Muscle layer of duodenum (tissue), 2 donors: ENCODE results near the gene GAP43.
"Not testable (repeated sequence)": the region's sequence is repeated elsewhere in the genome, so short reads cannot be mapped to it uniquely, and the experiment has no call there.

Source experiments
- H3K27ac ChIP-seq: one replicate; pipeline ENCODE4 v1.7.0; 2013; ENCODE audit warnings: mild to moderate bottlenecking, low read length
- H3K27me3 ChIP-seq: one replicate; pipeline ENCODE4 v1.7.0; 2013; ENCODE audit warnings: low read depth, mild to moderate bottlenecking, control low read depth, low read length
- H3K36me3 ChIP-seq, 2 donors: one replicate each; pipeline ENCODE4 v1.7.0; 2013; ENCODE audit warnings: low read length in 2 of 2, control low read depth in 1 of 2, mild to moderate bottlenecking in 1 of 2; ENCODE audit not compliant: insufficient read depth in 2 of 2, control insufficient read depth in 1 of 2
- H3K4me1 ChIP-seq, 2 donors: one replicate each; pipeline ENCODE4 v1.7.0; 2013; ENCODE audit warnings: low read length in 2 of 2, mild to moderate bottlenecking in 2 of 2, control low read depth in 1 of 2, moderate library complexity in 1 of 2; ENCODE audit not compliant: insufficient read depth in 2 of 2, control insufficient read depth in 1 of 2
- H3K4me3 ChIP-seq, 2 donors: one replicate each; pipeline ENCODE4 v1.7.0; 2013; ENCODE audit warnings: low read length in 2 of 2, low read depth in 1 of 2, mild to moderate bottlenecking in 1 of 2
- H3K9me3 ChIP-seq, 2 donors: one replicate each; pipeline ENCODE4 v1.7.0; 2013; ENCODE audit warnings: low read length in 2 of 2, control low read depth in 1 of 2, mild to moderate bottlenecking in 1 of 2; ENCODE audit not compliant: control insufficient read depth in 1 of 2
- donor health status: healthy.

The GAP43 gene

DNA sequence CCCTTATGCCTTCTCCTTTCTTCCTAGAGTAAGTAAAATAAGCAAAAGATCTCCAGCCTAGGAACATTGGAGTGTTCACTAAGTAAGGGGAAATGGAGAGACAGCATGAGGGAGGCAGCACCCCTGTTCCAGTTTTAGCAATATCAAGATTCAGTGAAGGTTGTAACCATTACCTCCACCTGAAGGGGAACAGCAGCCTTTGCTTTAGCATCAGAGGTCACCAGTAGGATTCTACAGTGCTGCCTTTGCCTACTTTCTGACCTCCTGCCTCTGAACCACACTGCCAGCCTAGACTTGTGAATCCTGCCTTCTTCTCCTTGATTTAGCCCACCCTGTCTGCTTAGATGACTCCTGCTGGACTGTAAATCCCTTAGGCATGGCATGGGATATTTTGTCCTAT lies 104.7 kb downstream of the GAP43 start:
- H3K4me1 ChIP-seq = no peaks in the 10 kb centered on the region
- H3K27me3 ChIP-seq = no peaks in the 10 kb centered on the region
- no peak overlapping the region for H3K4me3 ChIP-seq

GRCh38 chr3:115736341-115736740 lies 113.0 kb downstream of the GAP43 start:
- not testable (repeated sequence) for H3K36me3 ChIP-seq, H3K9me3 ChIP-seq, H3K27ac ChIP-seq, H3K4me1 ChIP-seq, H3K27me3 ChIP-seq, H3K4me3 ChIP-seq

More for the DNA sequence above, 104.7 kb downstream of the GAP43 start:
- no peak overlapping the region for H3K27ac ChIP-seq
- H3K9me3 ChIP-seq = peaks cover 0 to 2% of the 10 kb centered on the region in 2 donors
- H3K36me3 ChIP-seq = no peaks in the 10 kb centered on the region

DNA sequence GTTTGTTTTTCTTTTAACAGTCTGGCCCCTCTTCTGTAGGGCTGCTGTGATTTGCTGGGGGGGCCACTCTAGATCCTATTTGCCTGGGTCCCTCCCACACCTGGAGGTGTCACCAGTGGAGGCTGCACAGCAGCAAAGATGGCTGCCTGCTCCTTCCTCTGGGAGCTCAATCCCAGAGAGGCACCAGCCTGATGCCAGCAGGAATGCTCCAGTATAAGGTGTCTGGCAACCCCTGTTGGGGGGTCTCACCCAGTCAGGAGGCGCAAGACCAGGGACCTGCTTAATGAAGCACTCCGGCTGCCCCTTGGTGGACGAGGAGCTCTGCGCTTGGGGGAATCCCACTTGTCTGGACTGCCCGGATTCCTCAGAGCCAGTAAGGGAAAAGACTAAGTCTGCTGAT lies 118.3 kb downstream of the GAP43 start:
- H3K4me1 ChIP-seq = no peaks in the 10 kb centered on the region
- H3K36me3 ChIP-seq = no peaks in the 10 kb centered on the region
- no peak overlapping the region for H3K27ac ChIP-seq
- peaks cover 0 to 7% of the 10 kb centered on the region in 2 donors for H3K9me3 ChIP-seq
- H3K4me3 ChIP-seq = no peak overlapping the region
- H3K27me3 ChIP-seq = no peaks in the 10 kb centered on the region

DNA sequence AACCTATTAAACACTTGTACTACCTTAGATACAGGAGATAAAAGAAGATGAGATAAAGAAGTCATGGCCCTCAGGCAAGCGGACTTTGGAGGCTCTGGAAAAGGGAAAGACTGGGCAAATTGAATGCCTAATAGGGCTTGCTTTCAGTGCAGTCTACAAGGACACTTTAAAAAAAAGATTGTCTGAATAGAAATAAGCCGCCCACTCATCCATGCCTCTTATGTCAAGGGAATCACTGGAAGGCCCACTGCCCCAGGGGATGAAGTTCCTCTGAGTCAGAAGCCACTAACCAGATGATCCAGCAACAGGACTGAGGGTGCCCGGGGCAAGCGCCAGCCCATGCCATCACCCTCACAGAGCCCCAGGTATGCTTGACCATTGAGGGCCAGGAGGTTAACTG lies 121.2 kb downstream of the GAP43 start:
- not testable (repeated sequence) for H3K36me3 ChIP-seq, H3K4me1 ChIP-seq, H3K4me3 ChIP-seq, H3K27ac ChIP-seq, H3K9me3 ChIP-seq, H3K27me3 ChIP-seq

GRCh38 chr3:115752978-115753377 lies 129.7 kb downstream of the GAP43 start:
- H3K9me3 ChIP-seq, H3K36me3 ChIP-seq, H3K4me1 ChIP-seq, H3K27me3 ChIP-seq, H3K4me3 ChIP-seq, H3K27ac ChIP-seq: not testable (repeated sequence)

DNA sequence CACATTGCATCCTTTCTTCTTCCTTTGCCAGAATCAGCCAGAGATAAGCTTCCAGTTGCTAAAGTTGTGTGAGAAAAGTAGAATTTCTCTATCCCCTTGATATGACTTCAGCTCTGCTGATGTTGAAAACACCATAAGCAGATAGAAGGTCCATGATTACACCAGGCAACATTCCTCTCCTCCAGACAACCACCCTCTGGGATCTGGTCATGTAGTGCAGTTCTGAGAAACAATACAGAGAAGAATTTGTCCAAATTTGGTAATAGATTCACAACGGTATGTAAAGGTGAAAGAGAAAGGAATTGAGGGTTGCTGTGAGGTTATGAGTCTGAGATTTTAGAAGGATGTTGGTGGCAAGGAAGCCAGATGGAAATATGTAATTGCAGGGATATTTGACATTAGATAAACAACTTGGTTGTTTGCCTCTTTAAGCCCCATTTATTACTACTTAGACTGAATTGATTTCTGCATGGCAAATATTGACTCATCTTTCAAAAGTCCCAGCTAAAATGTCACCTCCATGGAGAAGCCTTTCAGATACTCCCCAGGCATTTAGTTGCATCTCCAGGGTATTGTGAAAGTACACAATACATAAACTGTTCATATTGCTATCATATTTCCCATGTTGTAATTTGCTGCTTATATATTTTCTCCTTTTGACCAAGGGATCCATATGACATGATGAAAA lies 134.9 kb downstream of the GAP43 start:
- H3K36me3 ChIP-seq = no peaks in the 10 kb centered on the region

GRCh38 chr3:115760716-115761115 lies 137.4 kb downstream of the GAP43 start:
- H3K36me3 ChIP-seq = no peaks in the 10 kb centered on the region
- H3K9me3 ChIP-seq = no peaks in the 10 kb centered on the region
- no peaks in the 10 kb centered on the region for H3K27me3 ChIP-seq
- H3K27ac ChIP-seq = no peak overlapping the region
- no peaks in the 10 kb centered on the region for H3K4me1 ChIP-seq
- H3K4me3 ChIP-seq = no peak overlapping the region

More for the DNA sequence above, 134.9 kb downstream of the GAP43 start:
- no peaks in the 10 kb centered on the region for H3K27me3 ChIP-seq
- no peaks in the 10 kb centered on the region for H3K4me1 ChIP-seq
- H3K9me3 ChIP-seq = no peaks in the 10 kb centered on the region
- H3K4me3 ChIP-seq = no peak overlapping the region
- H3K27ac ChIP-seq = no peak overlapping the region

GRCh38 chr3:115761927-115762305 lies 138.6 kb downstream of the GAP43 start:
- Histone ChIP-seq H3K9me3 (no peaks in the 10 kb centered on the region), H3K27ac (no peak overlapping the region), H3K27me3 (no peaks in the 10 kb centered on the region), H3K4me3 (no peak overlapping the region), H3K36me3 (no peaks in the 10 kb centered on the region), H3K4me1 (peaks cover 0 to 8% of the 10 kb centered on the region in 2 donors)

GRCh38 chr3:115766587-115767482 lies 143.5 kb downstream of the GAP43 start:
- Histone ChIP-seq H3K4me3 (no peak overlapping the region), H3K27ac (no peak overlapping the region)

GRCh38 chr3:115768661-115769060 lies 145.4 kb downstream of the GAP43 start:
- Histone ChIP-seq H3K27me3 (no peaks in the 10 kb centered on the region), H3K4me1 (peaks cover 0 to 8% of the 10 kb centered on the region in 2 donors), H3K4me3 (no peak overlapping the region), H3K9me3 (no peaks in the 10 kb centered on the region), H3K27ac (no peak overlapping the region), H3K36me3 (no peaks in the 10 kb centered on the region)

More at GRCh38 chr3:115766587-115767482, 143.5 kb downstream of the GAP43 start:
- no peaks in the 10 kb centered on the region for H3K9me3 ChIP-seq
- H3K36me3 ChIP-seq = no peaks in the 10 kb centered on the region
- peaks cover 0 to 8% of the 10 kb centered on the region in 2 donors for H3K4me1 ChIP-seq
- H3K27me3 ChIP-seq = no peaks in the 10 kb centered on the region
